Suppressor macrophage treated with lipopolysaccharide for 4 hours (primary cell): Measurements from ENCODE around the gene ADSS1.

Experiments used
- DNase-seq: peaks from one replicate; pipeline ENCODE4 v3.0.0-alpha.2; 2020

ADSS1 gene

GRCh38 chr14:104700225-104700651 lies 23.8 kb upstream of the ADSS1 start:
- DNase-seq = no peak

- DNase-seq = no peak
Observed at GRCh38 chr14:104700747-104701217, 23.2 kb upstream of the ADSS1 start.

GRCh38 chr14:104701383-104702076 lies 22.5 kb upstream of the ADSS1 start:
- no peak for DNase-seq

GRCh38 chr14:104702106-104702505 lies 21.9 kb upstream of the ADSS1 start:
- no peak for DNase-seq

GRCh38 chr14:104702673-104703072 lies 21.4 kb upstream of the ADSS1 start:
- no peak for DNase-seq

GRCh38 chr14:104703269-104703668 lies 20.8 kb upstream of the ADSS1 start:
- no peak for DNase-seq

- DNase-seq = no peak
Observed at GRCh38 chr14:104704252-104704651, 19.8 kb upstream of the ADSS1 start.

GRCh38 chr14:104705340-104706047 lies 18.5 kb upstream of the ADSS1 start:
- DNase-seq = no peak

GRCh38 chr14:104706733-104707607 lies 17.1 kb upstream of the ADSS1 start:
- DNase-seq = no peak

GRCh38 chr14:104707608-104708595 lies 16.1 kb upstream of the ADSS1 start:
- no peak for DNase-seq

- peak; percentile 74 for DNase-seq
Observed at GRCh38 chr14:104708606-104709268, 15.3 kb upstream of the ADSS1 start.

GRCh38 chr14:104709387-104710039 lies 14.5 kb upstream of the ADSS1 start:
- DNase-seq = no peak

GRCh38 chr14:104710071-104710735 lies 13.8 kb upstream of the ADSS1 start:
- no peak for DNase-seq

GRCh38 chr14:104712881-104713734 lies 10.9 kb upstream of the ADSS1 start:
- DNase-seq = no peak

- DNase-seq = no peak
Observed at GRCh38 chr14:104714066-104714465, 10.0 kb upstream of the ADSS1 start.

- DNase-seq = no peak
Observed at GRCh38 chr14:104714681-104715080, 9.3 kb upstream of the ADSS1 start.

- DNase-seq = no peak
Observed at GRCh38 chr14:104715416-104715815, 8.6 kb upstream of the ADSS1 start.

GRCh38 chr14:104715871-104716270 lies 8.2 kb upstream of the ADSS1 start:
- no peak for DNase-seq

- no peak for DNase-seq
Observed at GRCh38 chr14:104717137-104717536, 6.9 kb upstream of the ADSS1 start.
